WTC11 (cell line): ENCODE results near the gene PRKRIP1.

Experiments
- CBFB ChIP-seq: sonication (generic); formaldehyde crosslinking; IDR thresholded peaks from 2 replicates; pipeline ENCODE4 v1.8.1; 2022; ENCODE audit warnings: mild to moderate bottlenecking, low read depth, missing genetic modification reagents
- CREB1 ChIP-seq: sonication (generic); formaldehyde crosslinking; IDR thresholded peaks from 2 replicates; pipeline ENCODE4 v1.8.0; 2023; ENCODE audit warnings: mild to moderate bottlenecking, missing genetic modification reagents
- CREM ChIP-seq: sonication (generic); formaldehyde crosslinking; IDR thresholded peaks from 2 replicates; pipeline ENCODE4 v1.8.1; 2022; ENCODE audit warnings: mild to moderate bottlenecking, missing genetic modification reagents, moderate library complexity
- CTCF ChIP-seq: fragments of 200-600 bp; IDR thresholded peaks from 2 replicates; pipeline ENCODE4 v1.8.0; 2022; ENCODE audit warnings: antibody characterized with exemption
- MLX ChIP-seq: sonication (generic); formaldehyde crosslinking; IDR thresholded peaks from 2 replicates; pipeline ENCODE4 v1.8.1; 2023; ENCODE audit warnings: mild to moderate bottlenecking, missing genetic modification reagents, moderate library complexity
- SP1 ChIP-seq: sonication (generic); formaldehyde crosslinking; conservative IDR thresholded peaks from 2 replicates; pipeline ENCODE4 v1.8.1; 2022; ENCODE audit warnings: missing genetic modification reagents
- ZNF317 ChIP-seq: sonication (generic); formaldehyde crosslinking; IDR thresholded peaks from 2 replicates; pipeline ENCODE4 v1.8.1; 2023; ENCODE audit warnings: low read depth, mild to moderate bottlenecking, moderate library complexity, missing genetic modification reagents, borderline replicate concordance
- TF ChIP-seq, protein P1 (sequence below): sonication (generic); formaldehyde crosslinking; IDR thresholded peaks from 2 replicates; pipeline ENCODE4 v1.8.1; 2023; ENCODE audit warnings: mild to moderate bottlenecking, moderate library complexity, missing genetic modification reagents
- TF ChIP-seq, protein P2 (sequence below): sonication (generic); formaldehyde crosslinking; IDR thresholded peaks from 2 replicates; pipeline ENCODE4 v1.8.0; 2022; ENCODE audit warnings: missing genetic modification reagents
- TF ChIP-seq, protein P3 (sequence below): sonication (generic); formaldehyde crosslinking; IDR thresholded peaks from 2 replicates; pipeline ENCODE4 v1.8.1; 2022; ENCODE audit warnings: missing genetic modification reagents, borderline replicate concordance
- TF ChIP-seq, protein P4 (sequence below): sonication (generic); formaldehyde crosslinking; IDR thresholded peaks from 2 replicates; pipeline ENCODE4 v1.8.1; 2023; ENCODE audit warnings: mild to moderate bottlenecking, missing genetic modification reagents, moderate library complexity

DNA sequence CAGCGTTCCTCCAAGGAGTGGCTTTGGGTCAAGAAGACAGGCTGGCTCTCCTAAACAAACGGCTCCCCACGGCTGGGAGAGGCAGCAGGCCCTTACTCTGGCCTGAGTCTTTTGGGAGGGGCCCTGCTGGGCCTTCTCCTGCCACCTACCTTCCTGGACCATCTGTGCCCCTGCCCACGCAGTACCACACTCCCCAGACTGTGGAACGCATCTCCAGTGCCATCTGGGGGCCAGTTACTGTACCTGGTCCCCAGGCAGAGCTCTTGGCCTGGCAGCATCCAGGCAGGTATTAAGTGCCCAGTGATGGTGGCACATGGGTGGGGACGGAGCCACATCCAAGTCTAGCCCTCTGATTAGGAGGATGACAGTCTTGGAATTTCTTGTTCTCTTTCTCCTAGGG, 54.1 kb downstream of the PRKRIP1 start:
- no peak for TF ChIP-seq CTCF
- no peak for TF ChIP-seq MLX (CRISPR knock-in tag)
- TF ChIP-seq, protein P1, sequence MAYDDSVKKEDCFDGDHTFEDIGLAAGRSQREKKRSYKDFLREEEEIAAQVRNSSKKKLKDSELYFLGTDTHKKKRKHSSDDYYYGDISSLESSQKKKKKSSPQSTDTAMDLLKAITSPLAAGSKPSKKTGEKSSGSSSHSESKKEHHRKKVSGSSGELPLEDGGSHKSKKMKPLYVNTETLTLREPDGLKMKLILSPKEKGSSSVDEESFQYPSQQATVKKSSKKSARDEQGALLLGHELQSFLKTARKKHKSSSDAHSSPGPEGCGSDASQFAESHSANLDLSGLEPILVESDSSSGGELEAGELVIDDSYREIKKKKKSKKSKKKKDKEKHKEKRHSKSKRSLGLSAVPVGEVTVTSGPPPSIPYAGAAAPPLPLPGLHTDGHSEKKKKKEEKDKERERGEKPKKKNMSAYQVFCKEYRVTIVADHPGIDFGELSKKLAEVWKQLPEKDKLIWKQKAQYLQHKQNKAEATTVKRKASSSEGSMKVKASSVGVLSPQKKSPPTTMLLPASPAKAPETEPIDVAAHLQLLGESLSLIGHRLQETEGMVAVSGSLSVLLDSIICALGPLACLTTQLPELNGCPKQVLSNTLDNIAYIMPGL (CRISPR knock-in tag), result no peak
- no peak for TF ChIP-seq CBFB
- TF ChIP-seq SP1 (CRISPR knock-in tag), result no peak
- TF ChIP-seq, protein P2, sequence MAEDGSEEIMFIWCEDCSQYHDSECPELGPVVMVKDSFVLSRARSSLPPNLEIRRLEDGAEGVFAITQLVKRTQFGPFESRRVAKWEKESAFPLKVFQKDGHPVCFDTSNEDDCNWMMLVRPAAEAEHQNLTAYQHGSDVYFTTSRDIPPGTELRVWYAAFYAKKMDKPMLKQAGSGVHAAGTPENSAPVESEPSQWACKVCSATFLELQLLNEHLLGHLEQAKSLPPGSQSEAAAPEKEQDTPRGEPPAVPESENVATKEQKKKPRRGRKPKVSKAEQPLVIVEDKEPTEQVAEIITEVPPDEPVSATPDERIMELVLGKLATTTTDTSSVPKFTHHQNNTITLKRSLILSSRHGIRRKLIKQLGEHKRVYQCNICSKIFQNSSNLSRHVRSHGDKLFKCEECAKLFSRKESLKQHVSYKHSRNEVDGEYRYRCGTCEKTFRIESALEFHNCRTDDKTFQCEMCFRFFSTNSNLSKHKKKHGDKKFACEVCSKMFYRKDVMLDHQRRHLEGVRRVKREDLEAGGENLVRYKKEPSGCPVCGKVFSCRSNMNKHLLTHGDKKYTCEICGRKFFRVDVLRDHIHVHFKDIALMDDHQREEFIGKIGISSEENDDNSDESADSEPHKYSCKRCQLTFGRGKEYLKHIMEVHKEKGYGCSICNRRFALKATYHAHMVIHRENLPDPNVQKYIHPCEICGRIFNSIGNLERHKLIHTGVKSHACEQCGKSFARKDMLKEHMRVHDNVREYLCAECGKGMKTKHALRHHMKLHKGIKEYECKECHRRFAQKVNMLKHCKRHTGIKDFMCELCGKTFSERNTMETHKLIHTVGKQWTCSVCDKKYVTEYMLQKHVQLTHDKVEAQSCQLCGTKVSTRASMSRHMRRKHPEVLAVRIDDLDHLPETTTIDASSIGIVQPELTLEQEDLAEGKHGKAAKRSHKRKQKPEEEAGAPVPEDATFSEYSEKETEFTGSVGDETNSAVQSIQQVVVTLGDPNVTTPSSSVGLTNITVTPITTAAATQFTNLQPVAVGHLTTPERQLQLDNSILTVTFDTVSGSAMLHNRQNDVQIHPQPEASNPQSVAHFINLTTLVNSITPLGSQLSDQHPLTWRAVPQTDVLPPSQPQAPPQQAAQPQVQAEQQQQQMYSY (CRISPR knock-in tag), result no peak
- TF ChIP-seq, protein P3, sequence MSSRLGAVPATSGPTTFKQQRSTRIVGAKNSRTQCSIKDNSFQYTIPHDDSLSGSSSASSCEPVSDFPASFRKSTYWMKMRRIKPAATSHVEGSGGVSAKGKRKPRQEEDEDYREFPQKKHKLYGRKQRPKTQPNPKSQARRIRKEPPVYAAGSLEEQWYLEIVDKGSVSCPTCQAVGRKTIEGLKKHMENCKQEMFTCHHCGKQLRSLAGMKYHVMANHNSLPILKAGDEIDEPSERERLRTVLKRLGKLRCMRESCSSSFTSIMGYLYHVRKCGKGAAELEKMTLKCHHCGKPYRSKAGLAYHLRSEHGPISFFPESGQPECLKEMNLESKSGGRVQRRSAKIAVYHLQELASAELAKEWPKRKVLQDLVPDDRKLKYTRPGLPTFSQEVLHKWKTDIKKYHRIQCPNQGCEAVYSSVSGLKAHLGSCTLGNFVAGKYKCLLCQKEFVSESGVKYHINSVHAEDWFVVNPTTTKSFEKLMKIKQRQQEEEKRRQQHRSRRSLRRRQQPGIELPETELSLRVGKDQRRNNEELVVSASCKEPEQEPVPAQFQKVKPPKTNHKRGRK, result no peak
- TF ChIP-seq, protein P4, sequence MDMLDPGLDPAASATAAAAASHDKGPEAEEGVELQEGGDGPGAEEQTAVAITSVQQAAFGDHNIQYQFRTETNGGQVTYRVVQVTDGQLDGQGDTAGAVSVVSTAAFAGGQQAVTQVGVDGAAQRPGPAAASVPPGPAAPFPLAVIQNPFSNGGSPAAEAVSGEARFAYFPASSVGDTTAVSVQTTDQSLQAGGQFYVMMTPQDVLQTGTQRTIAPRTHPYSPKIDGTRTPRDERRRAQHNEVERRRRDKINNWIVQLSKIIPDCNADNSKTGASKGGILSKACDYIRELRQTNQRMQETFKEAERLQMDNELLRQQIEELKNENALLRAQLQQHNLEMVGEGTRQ (CRISPR knock-in tag), result no peak
- no peak for TF ChIP-seq ZNF317 (CRISPR knock-in tag)
- TF ChIP-seq CREB1 (CRISPR knock-in tag), result no peak
- no peak for TF ChIP-seq CREM (CRISPR knock-in tag)
